Measurements from ENCODE around the gene GET4.
"Not testable (repeated sequence)": the region's sequence is repeated elsewhere in the genome, so short reads cannot be mapped to it uniquely, and the experiment has no call there.

The GET4 gene

GRCh38 chr7:921071-921461, 44.7 kb downstream of the GET4 start:
- TF ChIP-seq CTCF (IDR thresholded peaks at IDR 0.05; ENCODE audit: borderline replicate concordance, insufficient read depth, low read depth, low read length) = no peak

GRCh38 chr7:921581-922333, 45.4 kb downstream of the GET4 start:
- TF ChIP-seq CTCF (IDR thresholded peaks at IDR 0.05; ENCODE audit: borderline replicate concordance, insufficient read depth, low read depth, low read length) = no peak
- no peak overlapping the region for H3K4me3 ChIP-seq (ENCODE audit: low read depth, low read length)

More at GRCh38 chr7:921071-921461, 44.7 kb downstream of the GET4 start:
- H3K4me3 ChIP-seq (ENCODE audit: low read depth, low read length) = no peak overlapping the region

GRCh38 chr7:922334-923107, 46.2 kb downstream of the GET4 start:
- peak overlapping the region; percentile 50 for H3K4me3 ChIP-seq (ENCODE audit: low read depth, low read length)

GRCh38 chr7:923108-924041, 47.0 kb downstream of the GET4 start:
- no peak for TF ChIP-seq CTCF (IDR thresholded peaks at IDR 0.05; ENCODE audit: borderline replicate concordance, insufficient read depth, low read depth, low read length)
- peak overlapping the region; percentile 51 for H3K4me3 ChIP-seq (ENCODE audit: low read depth, low read length)

More at GRCh38 chr7:922334-923107, 46.2 kb downstream of the GET4 start:
- TF ChIP-seq CTCF (IDR thresholded peaks at IDR 0.05; ENCODE audit: borderline replicate concordance, insufficient read depth, low read depth, low read length) = no peak

GRCh38 chr7:924042-924441, 47.7 kb downstream of the GET4 start:
- H3K4me3 ChIP-seq (ENCODE audit: low read depth, low read length) = not testable (repeated sequence)

- H3K4me3 ChIP-seq (ENCODE audit: low read depth, low read length) = peak overlapping the region; percentile 15
- no peak for TF ChIP-seq CTCF (IDR thresholded peaks at IDR 0.05; ENCODE audit: borderline replicate concordance, insufficient read depth, low read depth, low read length)
These were observed 48.3 kb downstream of the GET4 start for GRCh38 chr7:924541-925231.
